NCI-H2107 treated with DMSO at 0.1 percent for 48 hours (cell line): ENCODE data around the gene SPEG.

Source experiments
- DNase-seq: peaks from one replicate; lab custom pipeline; 2025; ENCODE audit not compliant: unreplicated experiment; lab: John Stamatoyannopoulos, UW

The SPEG gene

DNA sequence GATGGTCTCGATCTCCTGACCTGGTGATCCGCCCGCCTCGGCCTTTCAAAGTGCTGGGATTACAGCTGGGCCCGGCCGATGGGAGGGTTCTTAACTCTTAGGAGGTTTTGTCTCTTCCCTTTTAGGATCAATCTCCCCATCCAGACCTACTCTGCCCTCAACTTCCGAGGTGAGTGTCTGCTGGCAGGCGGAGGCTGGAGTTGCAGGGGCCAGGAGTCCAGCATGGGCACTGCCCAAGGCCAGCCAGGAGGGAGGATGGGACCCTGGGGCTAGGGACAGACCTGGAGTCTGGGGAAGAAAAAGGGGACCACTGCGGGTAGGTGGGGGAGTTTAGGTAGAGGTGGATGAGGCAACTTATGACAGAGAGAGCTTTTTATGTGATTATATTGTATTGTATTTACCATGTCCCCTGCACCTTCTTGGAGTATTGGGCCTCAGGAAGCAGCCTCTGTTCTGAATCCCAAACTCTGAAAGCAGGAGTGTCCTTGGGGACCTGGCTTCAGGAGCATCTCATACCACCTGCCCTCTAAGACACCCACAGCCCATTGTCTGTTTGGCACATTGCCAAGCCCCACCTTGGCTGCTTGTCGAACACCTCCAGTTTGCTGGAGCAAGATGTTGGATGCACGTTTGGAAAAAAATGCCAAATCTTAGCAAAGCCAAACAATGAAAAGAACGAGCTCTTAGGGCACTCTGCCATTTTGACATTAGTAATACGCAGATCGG, 10.8 kb upstream of the SPEG start:
- DNase-seq, result no peak

DNA sequence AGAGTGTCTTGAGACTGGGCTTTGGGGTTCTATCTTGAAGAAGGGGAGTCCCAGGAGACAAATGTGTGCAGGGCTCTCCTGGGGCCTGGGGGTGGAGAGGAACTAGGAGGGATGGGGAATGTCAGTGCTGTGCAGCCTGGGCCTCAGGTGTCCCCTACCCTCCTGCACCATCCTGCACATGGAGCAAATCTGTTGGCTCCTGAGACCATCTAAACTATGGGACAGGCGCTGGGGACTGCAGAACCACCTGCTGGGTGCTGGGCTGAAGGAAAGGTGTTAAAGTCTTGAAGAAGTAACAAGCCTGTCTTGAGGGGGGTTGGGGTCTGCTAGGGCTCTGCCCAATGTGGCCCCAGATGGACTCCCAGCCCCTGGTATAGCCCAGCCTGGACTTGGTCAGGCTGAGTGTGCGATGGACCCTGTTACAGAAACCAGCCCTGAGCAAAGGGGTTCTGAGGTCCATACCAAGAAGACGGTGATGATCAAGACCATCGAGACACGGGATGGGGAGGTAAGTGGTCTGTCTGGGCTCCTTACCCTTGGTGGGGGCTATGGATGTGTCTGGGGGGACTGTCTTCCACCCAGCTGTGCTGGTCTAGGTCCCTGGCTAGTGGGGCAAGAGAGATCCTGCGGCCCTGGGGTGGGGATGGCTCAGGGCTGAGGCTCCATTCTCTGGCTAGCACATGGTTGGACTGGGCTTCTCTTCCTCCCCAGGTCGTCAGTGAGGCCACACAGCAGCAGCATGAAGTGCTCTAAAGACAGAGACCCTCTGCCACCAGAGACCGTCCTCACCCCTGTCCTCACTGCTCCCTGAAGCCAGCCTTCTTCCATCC, 9.2 kb upstream of the SPEG start:
- no peak for DNase-seq

DNA sequence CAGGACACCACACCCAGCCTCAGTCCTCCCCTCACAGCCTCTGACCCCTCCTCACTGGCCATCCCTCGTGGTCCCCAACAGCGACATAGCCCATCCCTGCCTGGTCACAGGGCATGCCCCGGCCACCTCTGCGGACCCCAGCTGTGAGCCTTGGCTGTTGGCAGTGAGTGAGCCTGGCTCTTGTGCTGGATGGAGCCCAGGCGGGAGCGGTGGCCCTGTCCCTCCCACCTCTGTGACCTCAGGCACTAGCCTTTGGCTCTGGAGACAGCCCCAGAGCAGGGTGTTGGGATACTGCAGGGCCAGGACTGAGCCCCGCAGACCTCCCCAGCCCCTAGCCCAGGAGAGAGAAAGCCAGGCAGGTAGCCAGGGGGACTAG, 8.6 kb upstream of the SPEG start:
- no peak for DNase-seq

DNA sequence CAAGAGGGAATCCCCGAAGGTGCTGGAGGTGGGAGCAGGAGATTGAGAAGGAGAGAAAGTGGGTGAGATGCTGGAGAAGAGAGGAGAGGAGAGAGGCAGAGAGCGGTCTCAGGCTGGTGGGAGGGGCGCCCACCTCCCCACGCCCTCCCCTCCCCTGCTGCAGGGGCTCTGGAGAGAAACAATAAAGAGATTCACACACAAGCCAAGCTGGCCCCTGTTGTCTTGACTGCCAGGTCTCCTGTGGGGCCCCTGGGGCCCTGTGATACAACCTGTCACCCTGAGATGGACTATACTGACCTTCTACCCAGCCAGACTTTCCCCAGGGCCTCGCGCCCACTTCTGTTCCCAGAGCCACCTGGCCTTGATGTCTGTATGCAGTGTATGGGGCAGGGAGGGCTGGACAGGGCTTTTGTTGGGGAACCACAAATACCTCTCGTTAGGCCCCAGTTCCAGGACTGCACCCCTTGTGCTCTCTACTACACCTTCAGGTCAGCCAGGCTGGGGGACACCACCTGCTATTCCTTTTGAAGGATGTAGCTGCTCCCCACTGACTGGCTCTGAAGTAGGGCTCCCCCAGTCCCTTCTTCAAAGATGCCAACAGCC, 8.0 kb upstream of the SPEG start:
- no peak for DNase-seq

DNA sequence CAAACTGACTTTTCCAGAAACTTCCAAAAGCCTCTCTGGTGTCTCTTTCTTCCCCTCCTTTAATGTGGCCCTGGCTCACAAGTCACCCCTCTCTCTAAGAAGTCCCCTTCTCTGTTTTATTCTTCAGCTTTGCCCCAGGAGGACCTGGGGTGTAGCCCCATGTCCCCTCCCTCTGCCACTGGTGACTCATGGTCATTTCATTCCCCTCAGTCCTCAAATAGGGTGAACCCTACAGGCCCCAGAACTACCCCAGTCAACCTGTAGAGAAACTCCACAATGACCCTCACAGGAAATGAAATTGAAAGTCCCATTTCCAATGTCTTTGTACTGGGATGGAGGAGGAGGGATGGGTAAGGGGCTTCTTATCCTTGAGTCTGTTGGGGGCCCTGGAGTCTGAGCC, 6.2 kb upstream of the SPEG start:
- DNase-seq, result no peak

DNA sequence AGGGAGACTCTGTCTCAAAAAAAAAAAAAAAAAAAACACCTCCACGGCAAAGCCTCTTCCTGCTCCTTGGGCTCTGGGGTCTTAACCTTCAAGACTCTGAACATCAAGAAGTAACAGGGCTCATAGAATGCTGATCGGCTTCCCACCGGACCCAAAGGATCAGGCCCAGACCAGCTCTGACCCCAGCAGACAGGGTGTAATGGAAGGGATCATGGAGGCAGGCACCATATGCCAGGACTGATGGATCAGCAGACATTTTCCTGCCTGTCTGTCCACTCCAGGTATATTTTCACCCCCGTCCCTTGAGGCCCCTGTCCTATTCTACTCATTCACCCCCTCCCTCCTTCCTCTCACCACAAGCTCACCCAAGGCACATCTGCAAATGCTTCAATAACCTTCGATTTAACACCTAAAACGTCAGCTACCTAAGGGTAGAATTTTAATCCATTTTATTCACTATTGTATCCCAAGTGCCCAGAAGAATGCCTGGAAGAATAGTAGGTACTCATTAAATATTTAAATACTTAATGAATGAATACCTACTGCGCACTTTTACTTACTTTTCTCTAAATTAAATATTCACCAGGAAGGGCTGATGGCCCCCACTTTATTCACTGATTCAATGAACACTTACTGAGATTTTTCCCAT, 4.6 kb upstream of the SPEG start:
- no peak for DNase-seq

DNA sequence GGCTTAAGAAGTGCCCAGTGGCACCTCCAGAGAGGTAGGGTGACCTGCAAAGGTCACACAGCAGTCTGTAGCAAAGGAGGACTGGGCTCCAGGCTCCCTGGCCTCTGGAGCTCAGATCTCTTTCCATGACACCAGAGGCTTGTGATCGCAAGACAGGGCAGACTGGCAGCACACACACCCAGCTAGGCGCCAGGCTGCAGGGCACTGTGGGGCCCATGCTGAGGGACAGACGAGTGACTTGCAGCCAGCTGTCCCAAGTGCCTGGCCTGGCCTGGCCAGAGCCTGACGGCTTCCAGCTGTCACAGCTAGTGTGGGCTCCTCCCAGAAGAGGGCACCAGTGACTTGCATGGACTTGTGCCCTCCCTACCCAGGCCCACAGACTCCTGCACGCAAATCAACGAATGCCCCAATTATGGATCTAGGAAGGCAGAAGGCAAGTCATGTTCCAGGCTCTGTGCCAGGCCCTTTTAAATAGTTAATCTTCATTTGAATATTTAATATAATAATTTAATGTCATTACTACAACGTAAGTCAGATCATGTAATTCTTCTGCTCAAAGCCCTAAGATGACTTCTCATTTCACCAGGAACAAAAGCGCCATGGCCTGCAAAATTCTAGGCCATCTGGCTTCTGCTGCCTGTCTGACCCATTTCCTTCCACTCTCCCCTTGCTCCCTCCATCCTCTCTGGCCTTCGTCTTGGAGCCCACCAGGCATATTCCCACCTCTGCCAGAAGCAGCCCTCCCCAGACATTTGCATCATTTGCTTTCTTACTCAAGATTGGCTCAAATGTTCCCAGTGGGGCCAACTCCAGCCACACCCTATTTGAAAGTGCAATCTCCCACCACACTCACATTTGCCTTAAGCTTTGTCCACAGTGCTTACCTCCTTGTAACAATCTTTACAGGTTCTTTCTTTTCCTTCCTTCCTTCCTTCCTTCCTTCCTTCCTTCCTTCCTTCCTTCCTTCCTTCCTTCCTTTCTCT, 3.7 kb upstream of the SPEG start:
- no peak for DNase-seq

DNA sequence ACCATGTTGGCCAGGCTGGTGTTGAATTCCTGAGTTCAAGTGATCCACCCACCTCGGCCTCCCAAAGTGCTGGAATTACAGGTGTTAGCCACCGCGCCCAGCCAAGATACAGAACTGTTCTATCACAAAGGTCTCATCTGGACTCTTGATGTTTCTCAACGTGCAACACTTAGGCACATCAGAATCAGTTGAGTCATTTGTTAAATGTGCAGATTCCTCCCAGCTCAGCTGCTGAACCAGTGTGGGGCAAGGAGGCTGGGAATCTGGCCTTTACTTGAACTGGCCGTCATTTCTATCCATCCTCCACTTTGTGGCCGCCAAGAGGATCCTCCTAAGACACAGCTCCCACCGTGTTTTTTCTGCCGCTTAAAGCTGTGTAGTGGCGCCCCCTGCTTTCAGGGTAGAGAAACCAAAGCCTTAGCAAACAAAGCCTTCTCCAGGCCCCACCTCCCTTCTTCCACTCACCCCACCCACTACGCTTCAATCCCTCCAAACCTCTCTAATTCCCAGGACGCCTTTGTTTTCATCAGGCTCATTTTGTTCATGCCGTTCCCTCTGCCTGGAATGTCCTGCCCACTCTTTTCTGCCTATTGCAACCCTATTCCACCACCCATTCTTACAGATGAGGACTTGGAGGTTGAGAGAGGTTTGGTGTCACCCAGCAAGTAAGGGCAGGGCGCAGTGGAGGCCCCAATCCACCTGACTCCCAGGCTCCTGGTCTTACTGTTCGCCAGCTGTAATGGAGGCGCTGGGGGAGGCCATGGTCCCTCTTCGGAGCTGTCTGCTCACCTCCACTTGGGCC, 776 bp upstream of the SPEG start:
- no peak for DNase-seq

DNA sequence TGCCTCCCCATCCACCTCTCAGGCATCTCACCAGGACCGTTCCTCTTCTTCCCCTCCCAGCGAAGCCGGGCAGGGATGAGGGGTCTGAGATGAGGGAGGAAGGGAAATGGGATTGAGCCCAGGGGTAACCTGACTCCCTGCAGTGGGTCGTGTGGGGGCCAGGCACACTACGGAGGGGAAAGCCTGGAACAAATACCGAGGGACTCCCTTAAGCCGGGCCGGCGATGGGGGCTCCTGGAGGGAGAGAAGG, 250 bp upstream of the SPEG start:
- no peak for DNase-seq

DNA sequence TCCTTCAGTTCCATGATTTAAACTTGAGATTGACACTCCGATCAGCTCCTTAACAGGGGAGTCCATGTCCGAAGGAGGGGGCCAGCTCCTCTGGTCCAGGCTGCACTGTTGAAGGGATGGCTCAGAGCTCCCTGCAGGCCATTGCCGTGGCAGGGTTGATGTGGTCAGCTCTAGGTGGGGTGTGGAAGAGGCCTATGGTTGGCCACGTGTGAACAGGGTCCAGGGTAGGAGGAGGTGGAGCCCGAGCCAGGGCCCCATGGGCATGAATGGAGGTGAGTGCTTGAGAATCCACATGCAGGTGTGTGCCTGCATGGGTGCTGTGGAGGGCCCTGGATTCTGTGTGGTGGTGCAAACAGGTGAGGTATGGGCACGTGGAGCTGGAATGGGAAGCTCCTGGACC, 1.1 kb downstream of the SPEG start:
- no peak for DNase-seq

DNA sequence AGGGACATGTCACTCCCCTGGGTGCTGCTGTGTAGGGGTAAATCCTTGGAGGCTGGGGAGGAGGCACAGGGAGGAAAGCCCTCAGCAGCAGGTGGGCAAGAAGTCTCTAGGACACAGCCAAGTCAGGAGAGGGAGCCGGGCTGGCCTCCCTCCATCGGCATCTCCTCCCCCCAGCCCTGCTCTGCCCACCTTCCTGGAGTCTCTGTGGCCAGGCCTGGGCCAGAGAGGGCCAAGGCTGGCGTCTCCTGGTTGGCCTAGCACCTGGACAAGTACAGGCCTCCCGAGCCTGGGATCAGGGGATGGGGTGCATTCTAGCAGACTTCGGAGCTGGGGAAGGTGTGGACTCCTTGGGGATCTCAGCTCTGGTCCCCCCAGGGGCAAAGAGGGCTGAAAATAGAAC, 1.8 kb downstream of the SPEG start:
- DNase-seq, result no peak

DNA sequence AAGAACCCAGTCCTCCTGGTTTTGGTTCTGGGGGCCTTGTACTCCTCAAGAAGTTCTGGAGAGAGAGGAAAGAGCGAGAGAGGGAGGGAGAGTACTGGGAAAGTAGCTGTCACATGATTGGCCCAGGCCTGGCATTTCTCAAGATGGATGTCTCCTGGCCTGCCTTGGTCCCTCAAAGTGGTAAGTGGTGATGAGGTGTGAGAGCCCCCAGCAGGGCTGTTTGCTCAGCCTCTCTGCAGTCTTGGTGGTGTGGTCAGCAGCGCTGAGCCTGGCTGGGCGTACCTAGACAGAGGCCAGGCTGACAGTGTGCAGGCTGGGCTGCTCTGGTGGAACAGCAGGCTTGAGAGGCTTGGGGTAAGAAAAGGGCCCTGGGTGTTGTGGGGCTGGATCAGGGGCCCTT, 2.5 kb downstream of the SPEG start:
- DNase-seq, result no peak

DNA sequence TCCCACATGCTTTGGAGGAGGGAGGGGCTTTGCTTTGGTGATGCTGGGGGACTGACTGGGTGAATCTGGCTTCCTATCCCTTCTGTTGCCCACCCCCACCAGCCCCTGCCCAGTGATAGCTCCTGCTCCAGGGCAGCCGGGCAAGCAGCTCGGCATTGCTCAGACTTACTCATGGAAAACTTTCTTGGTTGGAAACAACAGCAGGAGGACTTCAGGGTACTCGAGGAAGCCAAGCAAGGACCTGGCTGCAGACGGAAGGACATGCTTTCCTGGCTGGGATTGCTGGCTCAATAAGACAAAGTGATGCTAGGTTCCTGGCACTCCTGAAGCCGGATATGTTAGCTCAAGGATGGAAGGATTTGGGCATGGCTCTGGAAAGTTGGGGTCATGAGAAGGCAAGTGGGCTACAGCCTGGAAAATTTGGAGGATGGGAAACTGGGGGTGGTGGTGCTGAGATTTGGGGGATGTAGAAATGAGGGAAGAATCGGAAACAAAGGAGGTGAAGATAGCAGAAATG, 3.1 kb downstream of the SPEG start:
- no peak for DNase-seq

DNA sequence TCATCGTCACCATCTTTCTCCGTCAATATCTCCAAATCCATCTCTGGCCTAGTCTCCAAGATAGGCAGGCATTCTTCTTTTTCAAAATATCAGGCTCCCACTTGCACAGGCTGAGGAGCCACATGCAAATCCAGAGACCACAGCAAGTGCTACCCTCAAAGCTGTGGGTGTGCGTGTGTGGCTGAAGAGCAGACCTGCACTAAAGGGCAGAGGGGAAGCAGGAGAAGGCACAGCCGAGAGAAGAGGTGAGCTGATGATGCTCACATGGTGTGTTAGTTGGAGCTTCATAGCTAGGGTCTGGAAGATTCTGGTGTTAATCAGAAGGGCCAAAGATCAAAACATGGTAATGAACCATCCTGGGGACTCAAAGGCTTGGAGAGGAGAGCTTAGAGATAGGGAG, 3.8 kb downstream of the SPEG start:
- no peak for DNase-seq

DNA sequence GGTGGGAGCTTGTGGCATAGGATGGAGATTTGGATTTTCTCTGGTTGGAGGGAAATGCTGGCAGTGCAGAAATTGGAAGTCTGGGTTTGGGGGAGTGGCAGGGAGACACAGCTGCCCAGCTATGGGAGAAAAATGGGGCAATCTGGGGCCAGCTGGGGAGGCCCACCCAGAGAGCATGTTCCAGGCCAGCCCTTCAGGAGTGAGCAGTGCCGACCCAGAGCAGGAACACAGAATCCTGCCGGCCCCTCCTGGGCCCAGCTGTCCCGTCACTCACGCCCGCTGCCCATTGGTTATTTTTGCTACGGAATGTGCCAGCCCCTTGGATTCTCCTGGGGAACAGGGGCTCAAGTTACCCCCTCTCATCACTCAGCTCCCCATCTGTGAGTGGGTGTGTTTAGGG, 4.9 kb downstream of the SPEG start:
- no peak for DNase-seq

DNA sequence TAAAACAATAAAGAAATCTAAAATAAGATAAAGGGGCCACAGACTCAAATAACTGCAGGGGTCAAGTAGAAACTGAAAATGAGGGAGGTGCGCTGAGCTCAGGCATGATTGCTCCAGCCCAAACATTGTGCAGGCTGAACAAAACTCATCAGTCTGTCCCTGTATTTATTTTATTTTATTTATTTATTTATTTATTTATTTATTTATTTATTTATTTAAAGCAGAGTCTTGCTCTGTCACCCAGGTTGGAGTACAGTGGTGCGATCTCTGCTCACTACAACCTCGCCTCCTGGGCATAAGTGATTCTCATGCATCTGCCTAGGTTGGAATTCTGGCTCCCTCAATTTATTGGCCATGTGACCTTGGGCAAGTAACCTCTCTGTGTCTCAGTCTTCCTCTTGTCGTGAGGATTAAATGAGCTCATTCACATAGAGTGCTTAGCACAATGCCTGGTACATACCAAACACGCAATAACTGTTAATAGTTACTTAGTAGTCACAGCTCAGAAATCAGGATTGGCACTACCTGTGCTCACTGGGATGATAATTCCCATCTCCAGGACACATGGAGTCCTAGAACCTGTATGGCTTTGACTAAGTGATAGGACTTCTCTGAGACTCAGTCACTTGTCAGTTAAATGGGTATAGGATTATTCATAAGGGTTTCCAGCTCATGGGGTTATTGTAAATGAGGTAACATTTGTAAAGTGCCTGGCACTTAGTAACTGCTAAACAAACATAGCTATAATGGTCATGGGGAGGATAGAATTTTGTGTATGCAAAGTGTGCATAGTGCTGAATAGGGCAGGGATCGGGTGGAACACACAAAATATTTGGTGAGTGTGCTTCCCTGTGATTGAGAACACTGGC, 6.0 kb downstream of the SPEG start:
- no peak for DNase-seq

DNA sequence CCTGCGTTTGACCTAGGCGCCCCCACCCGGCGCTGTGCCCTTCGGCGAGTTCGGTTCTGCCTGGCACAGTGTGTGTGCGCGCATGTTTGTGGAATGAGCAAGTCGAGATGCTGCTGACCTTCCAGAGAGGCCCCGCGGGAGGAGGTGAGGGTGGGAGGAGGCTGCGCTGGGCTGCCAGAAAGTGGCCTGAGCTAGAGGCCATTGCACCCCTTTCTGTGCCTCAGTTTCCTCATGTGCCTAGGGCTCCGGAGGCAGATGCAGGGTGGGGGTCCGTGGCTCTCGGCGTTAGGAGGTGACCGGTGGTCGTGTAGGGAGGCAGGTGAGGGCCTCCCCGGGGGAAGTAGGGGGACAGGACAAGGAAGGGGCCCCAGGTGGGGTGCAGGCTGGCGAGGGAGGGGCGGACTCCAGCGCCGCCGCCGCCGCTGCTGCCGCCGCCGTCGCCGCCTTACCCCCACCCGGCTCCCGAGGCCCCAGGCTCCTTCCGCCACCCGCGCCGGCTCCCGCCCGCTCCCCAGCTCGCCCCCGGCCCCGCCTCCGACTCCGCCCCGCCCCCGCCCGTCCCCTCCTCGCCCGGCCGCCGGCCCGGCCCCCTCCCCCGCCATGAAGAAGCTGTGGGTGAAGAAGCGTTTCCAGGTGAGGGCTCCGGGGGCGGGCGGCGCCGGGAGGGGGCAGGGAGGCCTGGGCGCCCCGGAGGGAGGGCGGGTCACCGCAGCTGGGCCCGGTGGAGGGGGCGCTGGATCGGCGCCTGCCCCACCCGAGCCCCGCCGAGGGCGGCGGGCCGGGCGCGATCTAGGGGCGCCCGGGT, 7.0 kb downstream of the SPEG start:
- DNase-seq, result no peak
